Measurements from ENCODE around the gene POLD2.

Gene POLD2

DNA sequence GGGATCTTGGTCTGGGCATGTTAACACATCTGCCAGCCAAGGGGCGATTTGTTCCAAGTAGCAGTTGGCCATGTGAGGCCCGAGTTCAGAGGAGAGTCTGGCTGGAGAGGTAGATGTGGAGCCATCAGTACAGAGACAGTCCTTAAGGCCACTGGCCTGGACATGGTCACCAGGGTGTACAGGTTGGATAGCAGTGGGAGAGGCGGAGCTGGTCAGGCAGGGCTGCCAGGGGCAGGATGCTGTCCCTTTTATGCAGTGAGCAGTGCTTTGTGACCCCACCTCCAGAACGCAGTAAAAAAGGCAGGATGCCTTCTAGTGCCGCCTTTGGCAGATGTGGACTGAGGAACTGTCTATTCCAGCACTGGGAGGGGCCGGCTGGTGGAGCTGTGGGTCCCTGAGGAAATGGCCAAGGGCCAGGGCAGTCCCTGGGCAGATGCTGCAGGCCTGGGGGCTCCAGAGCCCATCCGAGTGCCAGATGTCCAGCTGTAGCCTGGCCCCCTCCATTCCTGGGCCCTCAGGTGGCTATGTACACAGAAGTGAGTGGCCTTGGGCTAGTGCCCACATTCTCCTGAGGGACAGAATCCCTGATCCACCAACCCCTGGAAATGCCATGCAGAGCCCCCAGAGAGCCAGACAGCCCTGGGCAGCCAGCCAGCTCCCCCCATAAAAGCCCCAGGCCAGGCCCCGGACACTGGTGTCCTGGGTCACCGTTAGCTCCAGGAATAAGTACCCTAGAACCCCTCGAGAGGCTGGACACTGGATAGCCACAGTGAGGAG is 34.9 kb upstream of the POLD2 start:
- DNase-seq (ENCODE audit: low spot score in 2 of 2), result no peak
- Mint-ChIP-seq H3K27me3 (peaks cover 14% of the 10 kb centered on the region), H3K9me3 (no peaks in the 10 kb centered on the region), H3K4me3 (no peak overlapping the region), H3K27ac (ENCODE audit: low read depth) (no peak overlapping the region), H3K4me1 (no peaks in the 10 kb centered on the region), H3K36me3 (ENCODE audit: insufficient read depth) (no peaks in the 10 kb centered on the region)
- ATAC-seq (replicated peaks; ENCODE audit: extremely low read depth, poor library complexity, severe bottlenecking), result no peak

DNA sequence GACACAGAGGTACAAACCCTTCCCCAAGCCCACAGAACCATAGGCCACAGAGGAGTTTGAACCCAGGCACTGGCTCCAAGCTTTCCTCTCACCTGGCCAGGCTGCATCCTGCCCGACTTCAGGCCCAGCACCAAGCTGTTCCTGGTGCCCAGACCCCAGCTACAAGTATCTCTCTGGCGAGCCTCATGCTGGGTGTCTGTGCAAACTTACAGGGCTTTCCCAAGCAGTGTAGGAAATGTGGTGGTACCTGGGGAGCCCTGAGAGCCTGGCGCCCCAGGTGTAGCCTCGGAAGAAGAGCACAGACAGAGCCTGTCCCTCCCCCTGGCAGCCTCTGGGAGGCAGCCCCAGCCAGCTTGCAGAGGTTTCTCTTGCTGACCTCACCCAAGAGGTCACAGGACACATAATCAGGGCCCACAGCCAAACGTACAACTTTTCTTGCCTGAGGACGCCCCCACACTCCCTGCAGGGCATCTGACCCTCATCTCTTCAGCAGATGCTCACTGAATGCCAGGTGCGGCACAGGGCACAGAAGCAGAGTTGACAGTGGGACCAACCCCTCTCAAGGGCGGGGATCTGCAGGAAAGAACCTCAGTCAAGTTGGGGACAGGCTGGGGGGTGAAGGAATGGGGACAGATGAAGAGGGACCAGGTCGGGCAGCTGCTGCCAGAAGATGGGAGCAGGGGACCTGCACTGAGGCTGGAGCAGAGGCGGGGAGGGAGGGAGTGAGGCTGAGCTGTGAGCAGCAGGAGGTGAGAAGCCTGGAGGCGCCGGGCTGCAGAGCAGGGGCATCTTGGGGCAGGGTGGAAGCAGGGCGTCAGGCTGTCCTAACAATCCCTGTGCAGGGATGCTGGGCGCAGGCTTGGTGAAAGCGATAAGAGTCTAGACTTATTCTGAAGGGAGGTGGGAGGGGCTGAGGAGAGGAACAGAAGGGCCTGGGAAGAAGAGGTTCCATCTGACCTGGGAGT is 34.0 kb upstream of the POLD2 start:
- Mint-ChIP-seq H3K27ac (ENCODE audit: low read depth) (no peak overlapping the region), H3K27me3 (peaks cover 7% of the 10 kb centered on the region), H3K4me1 (no peaks in the 10 kb centered on the region), H3K9me3 (no peaks in the 10 kb centered on the region), H3K36me3 (ENCODE audit: insufficient read depth) (no peaks in the 10 kb centered on the region), H3K4me3 (no peak overlapping the region)
- no peak for ATAC-seq (replicated peaks; ENCODE audit: extremely low read depth, poor library complexity, severe bottlenecking)
- no peak for DNase-seq (ENCODE audit: low spot score in 2 of 2)

DNA sequence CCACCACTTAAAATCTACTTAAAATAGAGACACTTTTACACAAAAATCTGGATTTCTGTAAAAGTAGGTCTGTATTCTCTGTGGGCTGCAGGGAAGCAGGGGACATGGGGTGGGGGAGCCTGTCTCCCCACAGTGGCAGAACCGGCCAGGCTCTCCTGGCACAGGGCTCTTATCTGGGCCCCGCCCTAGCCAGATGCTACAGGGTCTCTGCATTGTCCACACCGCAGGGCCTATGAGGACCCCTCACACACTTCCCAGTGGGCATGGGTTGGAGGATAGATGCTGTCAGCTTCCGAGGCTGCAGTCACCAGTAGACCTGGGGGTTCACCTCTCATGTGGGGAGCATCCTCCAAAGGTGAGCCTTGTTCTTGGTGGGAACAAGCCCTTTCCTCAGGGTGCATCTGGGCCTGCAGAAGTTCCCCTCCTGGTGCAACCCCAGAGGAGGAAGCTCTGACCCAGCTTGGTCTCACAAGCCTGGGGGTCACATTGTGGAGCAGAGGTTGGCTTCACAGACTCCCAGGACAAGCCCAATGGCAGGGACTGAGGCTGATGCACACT is 33.2 kb upstream of the POLD2 start:
- DNase-seq (ENCODE audit: low spot score in 2 of 2), result no peak
- H3K9me3 Mint-ChIP-seq, result no peaks in the 10 kb centered on the region
- no peak for ATAC-seq (replicated peaks; ENCODE audit: extremely low read depth, poor library complexity, severe bottlenecking)
- no peaks in the 10 kb centered on the region for H3K27me3 Mint-ChIP-seq
- H3K4me1 Mint-ChIP-seq, result no peaks in the 10 kb centered on the region
- no peaks in the 10 kb centered on the region for H3K36me3 Mint-ChIP-seq (ENCODE audit: insufficient read depth)
- H3K4me3 Mint-ChIP-seq, result no peak overlapping the region
- no peak overlapping the region for H3K27ac Mint-ChIP-seq (ENCODE audit: low read depth)

DNA sequence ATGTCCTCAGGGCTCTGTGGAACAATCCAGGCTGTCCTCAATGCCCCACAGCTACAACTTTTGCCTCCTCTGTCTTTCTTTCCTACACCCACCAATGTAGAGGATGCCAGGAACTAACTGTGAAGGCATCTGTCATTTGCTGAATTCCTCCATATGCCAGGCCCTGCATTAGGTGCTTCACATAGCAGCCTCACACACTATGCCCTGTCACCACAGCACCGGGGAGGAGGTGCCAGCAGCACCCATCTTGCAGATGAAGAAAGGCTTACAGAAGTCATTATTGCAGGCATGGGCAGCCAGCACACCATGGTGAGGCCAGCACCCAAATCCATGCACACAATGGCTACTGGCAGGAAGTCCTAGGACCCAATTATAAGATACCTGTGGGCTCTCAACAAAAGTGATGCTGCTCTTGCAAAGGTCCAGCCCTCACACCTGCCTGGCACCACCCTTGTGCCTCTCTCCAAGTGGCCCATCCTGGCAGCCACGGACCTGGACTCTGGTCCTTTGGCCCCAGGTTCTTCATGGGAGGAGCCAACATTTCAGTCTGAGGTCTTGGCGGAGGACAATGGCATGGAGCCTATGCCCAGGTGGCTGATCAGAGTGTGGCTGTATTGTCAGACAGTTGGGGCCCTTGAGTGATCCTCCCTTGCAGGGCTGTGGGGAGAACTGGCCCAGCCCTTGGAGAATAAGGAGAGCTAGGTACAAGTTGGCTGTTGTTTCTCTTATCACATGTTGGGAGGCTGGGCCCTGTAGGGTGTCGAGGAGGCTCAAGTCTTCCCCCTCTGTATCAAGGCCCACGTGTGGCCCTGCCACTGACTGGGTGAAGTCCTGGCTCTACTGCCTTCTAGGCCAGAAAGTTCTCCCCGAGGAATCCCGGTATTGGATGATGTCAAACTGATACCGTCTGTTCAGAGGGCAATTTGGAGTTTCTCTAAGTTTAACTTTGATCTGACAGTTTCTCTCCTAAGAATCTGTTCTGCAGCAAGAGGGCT is 32.1 kb upstream of the POLD2 start:
- DNase-seq (ENCODE audit: low spot score in 2 of 2), result no peak
- H3K27me3 Mint-ChIP-seq, result no peaks in the 10 kb centered on the region
- no peaks in the 10 kb centered on the region for H3K36me3 Mint-ChIP-seq (ENCODE audit: insufficient read depth)
- H3K4me1 Mint-ChIP-seq, result no peaks in the 10 kb centered on the region
- H3K27ac Mint-ChIP-seq (ENCODE audit: low read depth), result no peak overlapping the region
- no peak for ATAC-seq (replicated peaks; ENCODE audit: extremely low read depth, poor library complexity, severe bottlenecking)
- no peak overlapping the region for H3K4me3 Mint-ChIP-seq
- H3K9me3 Mint-ChIP-seq, result no peaks in the 10 kb centered on the region

DNA sequence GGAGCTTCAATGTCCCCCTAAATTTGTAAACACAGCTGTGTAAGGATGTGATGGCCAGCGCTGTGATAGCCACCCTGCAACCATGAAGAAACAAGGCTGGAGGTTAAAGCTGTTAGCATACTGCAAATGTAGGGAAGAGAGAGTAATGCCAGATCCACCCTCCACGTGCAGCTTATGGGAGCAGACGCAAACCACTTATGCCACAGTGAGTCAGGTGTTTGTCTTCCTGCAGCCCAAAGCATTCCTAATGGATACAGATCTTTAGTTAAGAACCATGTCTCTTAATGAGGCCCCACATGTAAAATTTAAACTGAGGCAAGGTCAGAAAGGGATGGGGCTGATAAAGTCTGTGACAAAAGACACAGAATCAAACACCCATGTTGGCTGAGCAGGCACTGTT is 31.4 kb upstream of the POLD2 start:
- no peaks in the 10 kb centered on the region for H3K9me3 Mint-ChIP-seq
- H3K4me3 Mint-ChIP-seq, result no peak overlapping the region
- DNase-seq (ENCODE audit: low spot score in 2 of 2), result no peak
- no peak for ATAC-seq (replicated peaks; ENCODE audit: extremely low read depth, poor library complexity, severe bottlenecking)
- H3K27me3 Mint-ChIP-seq, result no peaks in the 10 kb centered on the region
- H3K36me3 Mint-ChIP-seq (ENCODE audit: insufficient read depth), result no peaks in the 10 kb centered on the region
- H3K27ac Mint-ChIP-seq (ENCODE audit: low read depth), result no peak overlapping the region
- no peaks in the 10 kb centered on the region for H3K4me1 Mint-ChIP-seq

DNA sequence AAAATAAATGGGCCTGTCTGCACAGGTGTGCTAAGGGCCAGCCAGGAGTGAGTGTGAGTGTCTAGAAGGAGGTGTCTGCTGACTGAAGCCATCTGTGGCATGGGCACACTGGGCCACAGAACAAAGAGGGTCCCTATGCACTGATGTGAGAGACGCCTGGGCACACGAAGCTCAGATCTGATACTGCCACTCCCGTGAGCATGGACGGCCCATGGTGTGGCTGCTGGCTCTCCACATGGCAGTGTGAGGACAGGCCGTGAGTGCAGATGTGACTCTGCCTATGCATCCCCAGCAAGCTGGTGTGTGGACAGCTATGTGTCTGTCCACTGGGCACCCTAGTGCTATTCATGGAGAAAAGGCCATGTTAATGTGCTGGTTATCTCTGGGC is 30.6 kb upstream of the POLD2 start:
- Mint-ChIP-seq H3K4me3 (no peak overlapping the region), H3K36me3 (ENCODE audit: insufficient read depth) (no peaks in the 10 kb centered on the region), H3K9me3 (no peaks in the 10 kb centered on the region), H3K27me3 (no peaks in the 10 kb centered on the region), H3K4me1 (no peaks in the 10 kb centered on the region), H3K27ac (ENCODE audit: low read depth) (no peak overlapping the region)
- ATAC-seq (replicated peaks; ENCODE audit: extremely low read depth, poor library complexity, severe bottlenecking) (no peak), DNase-seq (ENCODE audit: low spot score in 2 of 2) (no peak)

DNA sequence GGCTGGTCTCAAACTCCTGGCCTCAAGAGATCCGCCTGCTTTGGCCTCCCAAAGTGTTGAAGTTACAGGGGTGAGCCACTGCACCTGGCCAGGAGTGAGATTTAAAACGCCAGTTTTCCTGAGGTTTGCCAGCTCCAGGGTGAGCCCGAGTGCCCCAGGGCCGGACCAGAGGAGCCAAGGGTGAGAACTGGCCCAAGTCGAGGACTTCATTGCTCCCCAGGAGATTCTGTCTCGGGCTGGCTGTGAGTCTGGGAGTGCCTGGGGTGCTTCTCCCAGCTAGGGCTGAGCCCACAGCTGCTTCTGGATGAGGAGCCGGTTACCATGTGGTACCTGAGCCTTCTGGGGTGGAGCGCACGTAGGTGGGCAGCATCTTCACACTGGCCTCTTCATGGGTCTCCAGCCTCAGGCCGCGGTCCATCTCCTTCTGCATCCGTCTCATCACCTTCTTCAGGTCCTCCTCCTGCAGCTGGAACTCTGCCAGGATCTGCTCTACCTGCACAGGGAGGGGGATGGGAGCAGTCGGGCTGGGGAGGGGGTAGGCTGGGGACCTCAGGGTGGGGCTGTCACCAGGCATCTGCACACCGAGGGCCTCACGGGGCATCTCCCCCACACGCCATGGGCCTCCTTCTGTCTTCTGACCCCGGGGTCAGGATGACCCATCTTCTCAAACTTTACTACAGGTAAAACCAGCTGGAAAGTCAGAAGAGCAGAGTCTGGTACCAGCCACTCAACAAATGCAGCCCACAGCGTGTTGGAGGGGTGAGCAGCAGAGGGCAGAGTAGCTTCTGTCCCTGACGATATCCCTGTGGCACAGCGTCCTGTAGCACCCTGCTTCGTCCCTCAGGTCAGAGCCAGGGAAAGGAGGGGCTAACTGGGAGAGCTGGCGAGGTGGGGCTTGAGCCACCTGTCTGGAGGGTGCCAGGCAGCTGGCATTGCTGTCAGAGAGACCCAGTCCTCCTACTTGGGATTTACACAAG is 29.9 kb upstream of the POLD2 start:
- no peak overlapping the region for H3K4me3 Mint-ChIP-seq
- DNase-seq (ENCODE audit: low spot score in 2 of 2) (no peak), ATAC-seq (replicated peaks; ENCODE audit: extremely low read depth, poor library complexity, severe bottlenecking) (no peak)
- no peaks in the 10 kb centered on the region for H3K9me3 Mint-ChIP-seq
- no peak overlapping the region for H3K27ac Mint-ChIP-seq (ENCODE audit: low read depth)
- H3K4me1 Mint-ChIP-seq, result no peaks in the 10 kb centered on the region
- no peaks in the 10 kb centered on the region for H3K36me3 Mint-ChIP-seq (ENCODE audit: insufficient read depth)
- H3K27me3 Mint-ChIP-seq, result no peaks in the 10 kb centered on the region

DNA sequence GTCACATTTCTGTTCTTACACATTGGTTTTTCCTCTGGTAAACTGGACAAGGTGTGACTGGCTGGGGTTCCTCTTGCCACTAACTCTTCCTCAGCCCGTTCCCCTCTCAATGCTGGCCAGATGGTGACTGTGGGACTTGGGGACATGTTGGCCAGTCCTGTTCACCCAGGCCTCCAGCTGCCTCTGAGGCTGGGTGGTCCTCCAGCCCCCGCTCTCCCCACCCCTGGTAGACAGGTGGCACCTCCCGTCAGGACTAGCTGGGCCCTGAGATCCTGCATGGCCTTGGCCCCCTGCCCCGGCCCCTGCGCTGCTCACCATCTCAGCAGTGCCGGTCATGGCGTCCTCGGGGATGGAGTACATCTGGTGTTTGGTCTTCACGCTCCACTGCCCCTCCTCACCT is 28.6 kb upstream of the POLD2 start:
- Mint-ChIP-seq H3K9me3 (no peaks in the 10 kb centered on the region), H3K36me3 (ENCODE audit: insufficient read depth) (no peaks in the 10 kb centered on the region), H3K27me3 (no peaks in the 10 kb centered on the region), H3K27ac (ENCODE audit: low read depth) (no peak overlapping the region), H3K4me3 (no peak overlapping the region), H3K4me1 (no peaks in the 10 kb centered on the region)
- no peak for DNase-seq (ENCODE audit: low spot score in 2 of 2)
- ATAC-seq (replicated peaks; ENCODE audit: extremely low read depth, poor library complexity, severe bottlenecking), result no peak

DNA sequence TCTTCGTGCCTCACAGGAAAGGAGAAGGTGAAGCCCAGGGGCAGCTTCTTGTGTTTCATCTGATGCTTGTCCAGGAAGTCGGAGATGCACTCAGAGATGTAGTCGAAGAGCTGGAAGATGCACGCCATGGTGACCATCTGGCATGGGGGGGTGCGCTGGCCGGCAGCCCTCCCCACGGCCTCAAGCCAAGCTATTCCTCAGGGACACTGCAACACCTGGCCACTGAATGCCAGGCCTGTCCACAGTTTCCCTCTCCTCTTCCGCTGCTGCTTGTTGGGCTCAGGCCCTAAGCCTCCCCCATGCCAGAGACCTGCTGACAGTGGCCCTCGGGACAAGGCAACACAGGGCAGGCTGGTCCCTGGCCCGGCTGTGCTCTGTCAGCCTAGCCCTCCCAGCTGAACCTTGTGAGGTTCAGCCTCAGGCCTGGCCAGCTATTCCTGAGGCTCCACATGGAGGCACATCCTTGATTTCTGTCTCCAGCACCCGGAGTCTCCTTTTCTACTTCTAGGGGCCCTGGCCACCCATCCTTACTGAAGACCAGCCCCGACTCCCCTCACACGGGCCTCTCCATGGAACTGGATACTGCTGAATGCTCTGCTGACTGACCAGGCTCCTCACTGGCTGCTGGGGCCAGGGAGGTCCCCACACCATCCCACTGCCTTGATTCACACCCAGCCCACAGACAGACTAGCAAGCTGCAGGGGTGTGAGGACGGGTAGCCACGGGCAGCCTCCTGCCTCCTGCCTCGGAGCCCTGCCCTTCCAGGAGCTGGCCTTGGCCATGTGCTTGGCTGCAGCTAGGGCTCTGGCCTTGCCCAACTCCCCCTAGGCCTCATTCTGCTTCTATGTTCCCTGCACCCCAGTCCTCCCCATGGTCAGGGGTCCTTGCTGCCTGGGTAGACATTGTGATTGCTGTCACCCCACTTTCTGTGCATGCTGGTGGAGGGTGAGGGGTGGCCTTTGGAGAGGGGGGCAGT is 27.9 kb upstream of the POLD2 start:
- DNase-seq (ENCODE audit: low spot score in 2 of 2) (no peak), ATAC-seq (replicated peaks; ENCODE audit: extremely low read depth, poor library complexity, severe bottlenecking) (no peak)
- H3K27ac Mint-ChIP-seq (ENCODE audit: low read depth), result no peak overlapping the region
- no peaks in the 10 kb centered on the region for H3K36me3 Mint-ChIP-seq (ENCODE audit: insufficient read depth)
- no peak overlapping the region for H3K4me3 Mint-ChIP-seq
- H3K4me1 Mint-ChIP-seq, result no peaks in the 10 kb centered on the region
- H3K9me3 Mint-ChIP-seq, result no peaks in the 10 kb centered on the region
- no peaks in the 10 kb centered on the region for H3K27me3 Mint-ChIP-seq

DNA sequence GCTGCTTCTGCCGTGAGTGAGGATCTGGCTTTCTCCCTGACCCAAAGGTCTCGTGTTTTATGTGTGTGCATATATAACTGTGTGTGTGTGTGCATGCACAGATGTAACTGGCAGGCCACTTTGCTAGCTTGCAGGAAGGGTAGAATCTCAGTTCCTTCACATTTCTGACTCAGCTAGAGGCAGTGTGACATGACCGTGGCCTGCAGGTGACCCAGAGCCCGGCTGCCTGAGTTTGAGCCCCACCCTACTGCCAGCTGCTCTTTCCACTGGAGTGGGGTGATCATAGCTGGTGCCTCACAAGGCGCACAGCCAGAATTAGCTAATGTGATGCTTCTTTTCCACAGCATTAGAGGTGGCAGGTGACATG is 27.1 kb upstream of the POLD2 start:
- ATAC-seq (replicated peaks; ENCODE audit: extremely low read depth, poor library complexity, severe bottlenecking), result no peak
- Mint-ChIP-seq H3K36me3 (ENCODE audit: insufficient read depth) (no peaks in the 10 kb centered on the region), H3K27ac (ENCODE audit: low read depth) (no peak overlapping the region), H3K27me3 (peaks cover 4% of the 10 kb centered on the region), H3K9me3 (no peaks in the 10 kb centered on the region), H3K4me1 (no peaks in the 10 kb centered on the region), H3K4me3 (no peak overlapping the region)
- no peak for DNase-seq (ENCODE audit: low spot score in 2 of 2)
